ENCODE measurements around the gene TRPV5.

DNA sequence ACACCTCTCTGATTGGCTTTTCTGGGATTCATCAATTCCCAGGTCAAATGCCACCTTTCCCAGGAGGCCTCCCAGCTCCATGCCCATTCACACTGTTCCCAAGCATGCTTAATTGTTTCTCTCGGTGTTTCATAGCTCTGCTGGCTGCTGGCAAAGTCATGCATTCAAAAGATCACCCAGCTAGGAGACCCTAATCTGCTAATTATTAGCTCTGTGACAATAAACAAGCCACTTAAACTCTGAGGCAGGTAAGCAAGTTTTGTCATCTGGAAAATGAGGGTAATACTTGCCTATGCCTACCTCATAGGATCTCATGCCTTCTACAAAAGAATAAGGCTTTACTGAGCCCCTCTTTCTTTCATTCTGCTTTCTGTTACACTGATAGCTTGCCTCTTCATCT is 29.4 kb upstream of the TRPV5 start:
- TF ChIP-seq POU5F1 (IDR thresholded peaks at IDR 0.05; ENCODE audit: low read depth, low read length) (no peak), SAP30 (IDR thresholded peaks at IDR 0.05; ENCODE audit: insufficient read depth, insufficient replicate concordance, low read length) (no peak), POLR2A (IDR thresholded peaks at IDR 0.05; ENCODE audit: control extremely low read depth in 1 of 2, low read depth in 2 of 2, low read length in 2 of 2) (no peak), POLR2AphosphoS5 (IDR thresholded peaks at IDR 0.05; ENCODE audit: low read depth, low read length) (no peak), ASH2L (IDR thresholded peaks at IDR 0.05; ENCODE audit: low read length) (no peak), GABPA (IDR thresholded peaks at IDR 0.05; ENCODE audit: borderline replicate concordance, insufficient read depth, low read length) (no peak), SP1 (IDR thresholded peaks at IDR 0.05; ENCODE audit: low read depth, low read length) (no peak), EP300 (IDR thresholded peaks at IDR 0.05; ENCODE audit: borderline replicate concordance in 1 of 2, low read depth in 2 of 2, low read length in 2 of 2) (no peak), SP2 (IDR thresholded peaks at IDR 0.05; ENCODE audit: low read length) (no peak), EZH2 (IDR thresholded peaks at IDR 0.05; ENCODE audit: low read depth, low read length, severe bottlenecking) (no peak), TBP (IDR thresholded peaks at IDR 0.05; ENCODE audit: low read depth, low read length) (no peak)
- TF ChIP-seq, protein P1, sequence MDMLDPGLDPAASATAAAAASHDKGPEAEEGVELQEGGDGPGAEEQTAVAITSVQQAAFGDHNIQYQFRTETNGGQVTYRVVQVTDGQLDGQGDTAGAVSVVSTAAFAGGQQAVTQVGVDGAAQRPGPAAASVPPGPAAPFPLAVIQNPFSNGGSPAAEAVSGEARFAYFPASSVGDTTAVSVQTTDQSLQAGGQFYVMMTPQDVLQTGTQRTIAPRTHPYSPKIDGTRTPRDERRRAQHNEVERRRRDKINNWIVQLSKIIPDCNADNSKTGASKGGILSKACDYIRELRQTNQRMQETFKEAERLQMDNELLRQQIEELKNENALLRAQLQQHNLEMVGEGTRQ (IDR thresholded peaks at IDR 0.05; ENCODE audit: low read length), result no peak
- TF ChIP-seq, protein P2, sequence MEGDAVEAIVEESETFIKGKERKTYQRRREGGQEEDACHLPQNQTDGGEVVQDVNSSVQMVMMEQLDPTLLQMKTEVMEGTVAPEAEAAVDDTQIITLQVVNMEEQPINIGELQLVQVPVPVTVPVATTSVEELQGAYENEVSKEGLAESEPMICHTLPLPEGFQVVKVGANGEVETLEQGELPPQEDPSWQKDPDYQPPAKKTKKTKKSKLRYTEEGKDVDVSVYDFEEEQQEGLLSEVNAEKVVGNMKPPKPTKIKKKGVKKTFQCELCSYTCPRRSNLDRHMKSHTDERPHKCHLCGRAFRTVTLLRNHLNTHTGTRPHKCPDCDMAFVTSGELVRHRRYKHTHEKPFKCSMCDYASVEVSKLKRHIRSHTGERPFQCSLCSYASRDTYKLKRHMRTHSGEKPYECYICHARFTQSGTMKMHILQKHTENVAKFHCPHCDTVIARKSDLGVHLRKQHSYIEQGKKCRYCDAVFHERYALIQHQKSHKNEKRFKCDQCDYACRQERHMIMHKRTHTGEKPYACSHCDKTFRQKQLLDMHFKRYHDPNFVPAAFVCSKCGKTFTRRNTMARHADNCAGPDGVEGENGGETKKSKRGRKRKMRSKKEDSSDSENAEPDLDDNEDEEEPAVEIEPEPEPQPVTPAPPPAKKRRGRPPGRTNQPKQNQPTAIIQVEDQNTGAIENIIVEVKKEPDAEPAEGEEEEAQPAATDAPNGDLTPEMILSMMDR (IDR thresholded peaks at IDR 0.05; ENCODE audit: control extremely low read depth in 1 of 3, insufficient read depth in 1 of 3, low read depth in 1 of 3, low read length in 3 of 3), result no peak
- TF ChIP-seq, protein P3, sequence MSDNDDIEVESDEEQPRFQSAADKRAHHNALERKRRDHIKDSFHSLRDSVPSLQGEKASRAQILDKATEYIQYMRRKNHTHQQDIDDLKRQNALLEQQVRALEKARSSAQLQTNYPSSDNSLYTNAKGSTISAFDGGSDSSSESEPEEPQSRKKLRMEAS (IDR thresholded peaks at IDR 0.05), result 0 out of 2 replicates have a peak, but pooled peaks have one; percentile 13

Data from H1 (cell line).